Gastrocnemius medialis (tissue), 4 donors: ENCODE data around the gene CPM.

Experiments
- POLR2A ChIP-seq, 2 donors: fragments of 450-650 bp; IDR thresholded peaks; one replicate each; pipeline ENCODE4 v1.6.1; 2017; ENCODE audit warnings: antibody characterized with exemption in 2 of 2, mild to moderate bottlenecking in 2 of 2, moderate library complexity in 2 of 2
- TF ChIP-seq, protein P1 (sequence below), 5 experiments: fragments of 450-650 bp in 3 of 5; fragments of 200-600 bp in 2 of 5; sonication (generic) in 2 of 5; IDR thresholded peaks in 4 of 5; conservative IDR thresholded peaks in 1 of 5; 1 replicate in 4 of 5; 2 replicates in 1 of 5; pipeline ENCODE4 v1.5.1; 2016 to 2019; ENCODE audit warnings: antibody characterized with exemption in 5 of 5, mild to moderate bottlenecking in 3 of 5, moderate library complexity in 3 of 5

DNA sequence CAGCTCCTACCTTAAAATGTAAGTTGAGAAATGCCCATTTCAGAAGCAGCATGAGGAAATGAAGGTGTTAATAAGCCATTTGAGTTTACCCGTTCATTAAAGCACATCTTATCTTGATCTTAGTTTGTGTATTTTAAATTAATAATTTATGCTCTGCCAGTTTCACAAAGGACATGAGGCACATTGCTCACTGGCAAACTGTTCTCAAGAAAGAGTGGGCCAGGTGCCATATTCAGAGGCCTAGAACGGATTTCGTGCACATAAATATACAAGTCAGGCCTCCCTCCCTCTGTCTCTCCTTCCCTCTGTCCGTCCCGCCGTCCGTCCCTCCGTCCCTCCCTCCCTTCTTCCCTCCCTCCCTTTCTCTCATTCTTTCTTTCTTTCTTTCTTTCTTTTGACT, 29.5 kb downstream of the CPM start:
- TF ChIP-seq, protein P1, sequence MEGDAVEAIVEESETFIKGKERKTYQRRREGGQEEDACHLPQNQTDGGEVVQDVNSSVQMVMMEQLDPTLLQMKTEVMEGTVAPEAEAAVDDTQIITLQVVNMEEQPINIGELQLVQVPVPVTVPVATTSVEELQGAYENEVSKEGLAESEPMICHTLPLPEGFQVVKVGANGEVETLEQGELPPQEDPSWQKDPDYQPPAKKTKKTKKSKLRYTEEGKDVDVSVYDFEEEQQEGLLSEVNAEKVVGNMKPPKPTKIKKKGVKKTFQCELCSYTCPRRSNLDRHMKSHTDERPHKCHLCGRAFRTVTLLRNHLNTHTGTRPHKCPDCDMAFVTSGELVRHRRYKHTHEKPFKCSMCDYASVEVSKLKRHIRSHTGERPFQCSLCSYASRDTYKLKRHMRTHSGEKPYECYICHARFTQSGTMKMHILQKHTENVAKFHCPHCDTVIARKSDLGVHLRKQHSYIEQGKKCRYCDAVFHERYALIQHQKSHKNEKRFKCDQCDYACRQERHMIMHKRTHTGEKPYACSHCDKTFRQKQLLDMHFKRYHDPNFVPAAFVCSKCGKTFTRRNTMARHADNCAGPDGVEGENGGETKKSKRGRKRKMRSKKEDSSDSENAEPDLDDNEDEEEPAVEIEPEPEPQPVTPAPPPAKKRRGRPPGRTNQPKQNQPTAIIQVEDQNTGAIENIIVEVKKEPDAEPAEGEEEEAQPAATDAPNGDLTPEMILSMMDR (IDR thresholded peaks at IDR 0.05 in 4 of 5, conservative IDR thresholded peaks at IDR 0.05 in 1 of 5), result no peak
- no peak for TF ChIP-seq POLR2A (IDR thresholded peaks at IDR 0.05)
